Stimulated activated CD8-positive, alpha-beta memory T cell treated with anti-CD3 and anti-CD28 coated beads, Interleukin-15, amount 100 ng/mL, for 24 hours (primary cell): ENCODE results near the gene HMCN1.

Experiments
- DNase-seq: peaks from one replicate; pipeline ENCODE4 v3.0.0-alpha.2; 2020; ENCODE audit warnings: low read depth

The HMCN1 gene

DNA sequence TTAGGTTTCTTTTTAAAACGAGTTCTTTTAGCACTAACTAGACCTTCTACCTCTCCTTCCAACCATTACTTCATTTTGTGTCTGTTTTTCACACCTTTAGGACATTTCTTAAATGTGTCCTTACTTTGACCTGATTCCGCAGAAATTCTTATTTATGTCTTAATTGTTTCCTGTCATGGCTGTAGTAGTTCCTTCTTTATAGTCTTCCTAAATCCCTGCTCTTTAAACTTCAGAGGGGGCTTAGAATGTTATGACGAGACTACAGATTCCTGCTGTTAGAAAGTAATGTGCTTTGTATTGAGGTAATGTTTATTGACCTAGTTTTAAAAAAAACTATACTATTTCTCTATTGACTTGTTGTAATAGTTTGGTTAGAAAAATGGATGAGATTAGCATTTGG is 70.4 kb downstream of the HMCN1 start:
- no peak for DNase-seq

- no peak for DNase-seq
Observed at GRCh38 chr1:185807275-185807674, 73.1 kb downstream of the HMCN1 start.

DNA sequence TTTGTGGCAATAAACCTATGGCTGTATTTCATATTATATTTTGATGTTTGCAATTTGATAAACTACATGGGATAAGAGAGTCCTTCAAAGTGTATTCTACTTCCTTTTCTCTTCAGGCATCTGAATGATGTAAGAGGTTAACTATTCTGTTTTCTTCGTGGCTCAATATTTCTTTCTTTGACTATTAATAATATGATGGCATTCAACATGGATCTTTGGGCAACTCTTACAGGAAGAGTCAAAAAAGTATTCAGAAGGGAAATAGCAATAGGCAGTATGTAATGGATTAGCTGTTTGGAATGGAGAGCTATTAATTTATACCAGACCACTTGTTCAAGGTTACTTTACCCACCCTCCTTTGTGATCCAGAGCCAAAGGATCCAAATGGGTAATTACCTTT is 74.4 kb downstream of the HMCN1 start:
- DNase-seq: no peak

DNA sequence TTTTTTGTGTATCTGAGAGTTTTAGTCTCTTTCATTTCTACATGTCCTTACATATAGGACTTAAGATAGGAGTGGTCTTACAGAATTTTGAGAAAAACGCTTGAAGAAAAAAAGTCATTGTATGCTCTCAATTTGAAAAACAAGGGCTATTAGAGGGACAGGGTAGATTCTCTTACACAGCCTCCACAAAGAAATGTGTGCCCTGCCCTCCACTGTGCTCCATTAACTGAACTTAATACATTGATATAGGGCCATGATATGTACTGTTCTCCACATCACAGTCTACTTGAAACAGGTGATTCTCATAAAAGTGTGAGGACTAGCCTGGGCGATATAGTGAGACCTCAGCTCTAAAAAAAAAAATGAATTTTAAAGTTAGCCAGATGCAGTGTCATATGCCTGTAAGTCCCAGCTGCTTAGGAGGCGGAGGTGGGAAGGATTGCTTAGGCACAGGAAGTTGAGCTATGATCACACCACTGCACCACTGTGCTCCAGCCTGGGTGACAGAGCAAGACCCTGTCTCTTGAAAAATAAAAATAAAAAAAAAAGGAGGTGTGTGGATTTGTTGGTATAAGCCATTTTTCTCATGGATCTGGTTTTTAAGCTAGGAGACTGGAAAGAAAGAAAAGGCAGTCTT is 77.0 kb downstream of the HMCN1 start:
- no peak for DNase-seq

DNA sequence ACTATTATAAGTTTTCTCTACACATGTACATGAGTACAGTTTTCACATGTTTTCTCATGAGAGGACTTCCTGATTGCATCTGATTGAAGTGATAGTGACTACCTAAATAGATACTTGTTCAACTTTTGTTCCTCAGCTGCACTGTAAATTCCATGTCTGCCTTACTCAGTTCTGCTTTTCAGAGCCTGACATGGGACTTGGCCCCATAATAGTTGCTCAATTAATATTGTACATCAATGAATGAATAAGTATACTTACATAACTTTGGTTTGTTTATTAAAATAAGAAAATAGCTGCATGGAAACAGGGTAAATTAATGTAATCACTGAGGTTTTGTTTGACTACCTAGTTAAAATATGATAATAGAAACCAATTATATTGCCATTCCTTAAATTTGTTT is 78.7 kb downstream of the HMCN1 start:
- DNase-seq: no peak

DNA sequence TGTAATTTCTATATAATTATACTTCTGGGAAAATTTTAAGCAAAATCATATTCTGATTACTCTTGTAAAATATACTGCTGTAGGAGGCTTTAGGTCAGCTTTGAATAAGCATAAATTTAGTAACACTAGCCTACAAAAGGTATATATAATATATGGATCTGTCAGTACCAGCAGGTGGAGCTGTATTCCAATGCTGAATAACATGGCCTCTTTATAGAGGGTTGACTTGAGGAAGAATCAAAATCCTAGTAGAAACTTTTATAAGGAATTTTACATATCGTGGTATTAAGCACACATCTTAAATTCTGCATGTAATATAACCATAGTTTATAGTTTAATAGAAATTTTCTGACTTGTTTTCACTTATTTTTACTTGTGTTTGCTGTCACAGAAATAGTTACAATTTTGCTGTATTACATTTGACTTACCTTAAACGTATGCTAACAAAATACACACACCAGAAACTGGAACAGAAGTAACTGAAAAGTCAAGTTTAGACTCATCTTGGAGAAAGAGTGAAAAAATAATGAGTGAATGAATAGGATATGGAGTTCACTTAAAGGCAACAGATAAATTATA is 79.3 kb downstream of the HMCN1 start:
- no peak for DNase-seq

- DNase-seq: no peak
Observed at GRCh38 chr1:185816460-185816859, 82.3 kb downstream of the HMCN1 start.

DNA sequence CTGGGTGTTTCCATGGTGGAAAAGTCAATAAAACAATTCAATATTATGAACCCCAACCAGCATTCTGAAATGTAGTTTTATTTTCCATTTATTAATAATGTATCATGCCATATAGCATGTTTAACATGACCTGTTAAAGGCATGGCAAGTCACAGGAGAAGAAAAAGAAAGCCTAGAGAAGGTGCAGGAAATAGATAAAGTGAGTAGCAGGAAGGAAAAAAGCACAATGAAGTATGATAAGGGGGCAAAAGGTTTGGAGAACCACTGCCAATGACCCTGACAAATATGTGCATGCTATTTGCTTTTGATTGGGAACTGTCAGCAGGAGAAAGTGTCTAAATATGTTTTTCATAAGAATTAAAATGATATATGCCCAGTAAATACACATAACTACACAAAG is 85.6 kb downstream of the HMCN1 start:
- no peak for DNase-seq

DNA sequence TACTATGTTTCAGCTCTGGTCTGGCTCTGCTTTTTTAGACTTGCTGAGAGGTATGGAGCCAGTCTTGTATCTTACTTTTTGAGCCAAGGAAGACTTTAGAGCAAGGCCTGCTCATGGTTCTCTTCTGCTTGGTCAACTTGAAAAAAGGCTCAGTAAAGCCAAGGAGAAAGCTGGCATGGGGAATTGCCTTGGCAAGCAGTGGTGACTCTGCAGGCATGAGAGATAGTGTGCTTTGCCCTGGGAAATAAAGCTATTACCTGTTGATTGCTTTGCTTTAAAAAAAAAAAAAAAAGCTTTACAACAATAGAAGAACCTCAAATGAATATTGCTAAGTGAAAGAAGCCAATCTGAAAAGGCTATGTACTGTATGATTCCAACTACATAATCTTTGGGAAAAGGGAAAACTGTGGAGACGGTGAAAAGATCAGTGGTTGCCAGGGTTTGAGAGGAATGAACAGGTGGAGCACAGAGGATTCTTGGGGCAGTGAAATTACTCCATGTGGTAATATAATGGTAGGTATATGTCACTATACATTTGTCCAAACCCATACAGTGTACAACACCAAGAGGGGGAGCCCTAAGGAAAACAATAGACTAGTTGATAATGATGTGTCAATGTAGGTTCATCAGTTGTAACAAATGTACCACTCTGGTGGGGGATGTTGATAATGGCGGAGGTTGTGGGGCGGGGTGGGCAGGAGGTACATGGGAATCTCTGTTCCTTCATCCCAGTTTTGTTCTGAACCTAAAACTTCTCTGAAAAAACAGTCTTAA is 87.6 kb downstream of the HMCN1 start:
- no peak for DNase-seq

GRCh38 chr1:185823467-185823866 is 89.3 kb downstream of the HMCN1 start:
- DNase-seq: no peak

DNA sequence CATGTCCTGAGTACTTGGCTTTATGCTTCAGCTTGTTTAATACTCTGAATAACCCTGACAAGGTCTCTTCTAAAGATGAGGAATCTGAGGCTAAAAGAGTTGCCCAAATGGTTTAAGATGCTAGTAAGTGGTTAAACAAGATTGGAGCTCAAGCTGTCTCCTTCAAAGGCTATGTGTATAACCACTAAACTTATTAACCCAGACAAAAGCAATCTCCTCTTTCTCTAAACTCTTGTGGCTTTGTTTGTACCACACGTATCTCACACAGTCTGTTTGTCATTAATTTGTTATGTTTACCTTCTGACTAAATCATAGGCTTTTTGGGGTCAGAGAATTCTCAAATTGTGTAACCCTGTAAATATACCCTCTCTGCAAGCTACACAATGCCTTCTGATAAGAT is 89.9 kb downstream of the HMCN1 start:
- no peak for DNase-seq

DNA sequence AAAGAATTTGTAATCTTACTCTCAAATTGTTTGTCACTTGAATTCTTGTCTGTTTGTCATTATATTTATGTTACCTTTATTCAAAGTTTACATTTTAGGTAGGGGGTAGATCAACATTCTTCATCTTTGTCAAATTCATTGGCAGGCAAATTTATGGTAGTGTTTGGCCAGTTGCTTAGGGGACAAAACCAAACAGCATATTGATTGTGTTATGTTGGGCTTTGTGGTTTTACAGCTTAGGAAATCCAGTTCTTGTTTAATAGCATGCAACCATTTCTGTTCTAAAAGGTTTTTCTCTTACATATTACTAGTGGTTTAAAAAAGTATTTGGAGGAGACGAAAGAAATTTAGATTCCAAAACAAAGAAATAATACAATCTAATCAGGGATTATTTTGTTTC is 91.4 kb downstream of the HMCN1 start:
- no peak for DNase-seq

GRCh38 chr1:185834371-185834905 is 100.2 kb downstream of the HMCN1 start:
- DNase-seq: no peak

GRCh38 chr1:185835191-185835590 is 101.0 kb downstream of the HMCN1 start:
- no peak for DNase-seq

GRCh38 chr1:185837711-185838110 is 103.5 kb downstream of the HMCN1 start:
- DNase-seq: no peak

DNA sequence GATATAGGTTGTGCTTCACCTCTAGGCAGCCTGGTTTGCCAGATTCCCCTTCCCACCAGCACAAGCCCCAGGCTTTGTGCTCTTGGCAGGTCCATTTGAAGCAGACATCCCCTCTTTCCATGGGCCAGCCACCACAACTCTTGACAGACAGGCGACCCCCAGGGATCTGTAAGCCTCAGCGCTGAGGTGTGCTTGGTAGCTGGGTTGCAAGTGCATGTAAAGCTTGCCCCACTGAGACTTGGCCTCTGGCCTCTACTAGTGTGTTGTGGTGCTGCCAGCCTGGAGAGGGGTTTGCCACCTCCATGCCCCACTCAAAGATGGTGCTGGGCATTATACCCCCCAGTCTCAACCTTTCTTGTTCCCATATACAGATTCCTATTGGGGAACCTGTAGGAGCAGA is 103.9 kb downstream of the HMCN1 start:
- DNase-seq: no peak

GRCh38 chr1:185840880-185841279 is 106.7 kb downstream of the HMCN1 start:
- DNase-seq: no peak

GRCh38 chr1:185843297-185843869 is 109.2 kb downstream of the HMCN1 start:
- DNase-seq: no peak

GRCh38 chr1:185843986-185844385 is 109.8 kb downstream of the HMCN1 start:
- DNase-seq: no peak

- DNase-seq: no peak
Observed at GRCh38 chr1:185846672-185847444, 112.7 kb downstream of the HMCN1 start.

- no peak for DNase-seq
Observed at GRCh38 chr1:185849014-185849413, 114.8 kb downstream of the HMCN1 start.

GRCh38 chr1:185850366-185850765 is 116.2 kb downstream of the HMCN1 start:
- no peak for DNase-seq
